Measurements from ENCODE around the gene WDR91. TPM values are rescaled to one million over a fixed set of nuclear protein-coding genes. Genes with fewer than 3 reads are reported as not detected.
A peak's percentile ranks its signal among the peaks of the same experiment; 100 is the strongest.

Gene WDR91
- total and polyA plus RNA-seq, 8 donors = 6.3 to 79.4 (median 15.5) TPM

DNA sequence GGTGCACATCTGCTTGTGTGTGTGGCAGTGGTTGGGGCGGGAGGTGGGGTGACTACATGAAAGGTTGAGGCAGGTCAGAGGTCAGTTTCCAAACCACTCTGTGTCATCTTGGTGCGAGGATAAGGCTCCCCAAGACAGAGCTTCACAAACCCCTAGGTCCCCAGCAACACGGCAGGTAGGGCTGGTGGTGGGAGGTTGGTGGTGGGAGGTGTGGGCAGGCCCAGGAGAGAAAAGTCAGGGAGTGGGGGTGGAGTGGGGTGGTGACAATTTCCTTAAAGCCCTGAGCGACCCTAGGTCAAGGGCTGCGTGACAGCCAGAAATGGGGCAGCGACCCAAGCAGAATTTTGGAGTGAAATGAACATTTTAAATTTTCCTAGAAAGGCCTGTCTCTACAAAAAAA is 20.8 kb upstream of the WDR91 start:
- intact Hi-C loops (cut with DNase I; ENCODE audit: low total_unique reads) = no loop called here

DNA sequence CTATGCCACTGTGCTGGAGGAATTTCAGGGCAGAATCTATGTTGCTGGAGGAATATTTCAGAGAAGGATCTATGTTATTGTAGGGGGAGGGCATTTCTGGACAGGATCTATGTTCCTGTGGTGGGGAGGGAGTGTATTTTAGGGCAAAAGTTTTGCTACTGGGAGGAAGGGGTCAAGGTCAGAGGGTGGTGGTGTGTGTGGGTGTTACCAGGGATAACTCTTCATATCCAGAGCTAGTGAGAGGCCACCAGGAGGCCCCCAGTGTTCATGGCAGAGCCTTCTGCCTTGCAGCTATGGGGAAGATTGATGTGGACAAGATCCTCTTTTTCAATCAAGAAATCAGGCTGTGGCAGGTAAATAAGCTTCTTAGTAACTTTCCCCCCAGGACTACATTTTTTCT is 20.4 kb upstream of the WDR91 start:
- no peak for DNase-seq
- H3K4me3 ChIP-seq = no peak overlapping the region
- H3K9me3 ChIP-seq = no peaks in the 10 kb centered on the region
- intact Hi-C loops (cut with DNase I; ENCODE audit: low total_unique reads) = no loop called here
- no peaks in the 10 kb centered on the region for H3K36me3 ChIP-seq
- H3K27me3 ChIP-seq = no peaks in the 10 kb centered on the region
- no peak overlapping the region for H3K27ac ChIP-seq
- H3K4me1 ChIP-seq = no peaks in the 10 kb centered on the region
- no peak for TF ChIP-seq POLR2A (IDR thresholded peaks at IDR 0.05)
- no peak for TF ChIP-seq EP300 (IDR thresholded peaks at IDR 0.05)
- TF ChIP-seq, protein P1, sequence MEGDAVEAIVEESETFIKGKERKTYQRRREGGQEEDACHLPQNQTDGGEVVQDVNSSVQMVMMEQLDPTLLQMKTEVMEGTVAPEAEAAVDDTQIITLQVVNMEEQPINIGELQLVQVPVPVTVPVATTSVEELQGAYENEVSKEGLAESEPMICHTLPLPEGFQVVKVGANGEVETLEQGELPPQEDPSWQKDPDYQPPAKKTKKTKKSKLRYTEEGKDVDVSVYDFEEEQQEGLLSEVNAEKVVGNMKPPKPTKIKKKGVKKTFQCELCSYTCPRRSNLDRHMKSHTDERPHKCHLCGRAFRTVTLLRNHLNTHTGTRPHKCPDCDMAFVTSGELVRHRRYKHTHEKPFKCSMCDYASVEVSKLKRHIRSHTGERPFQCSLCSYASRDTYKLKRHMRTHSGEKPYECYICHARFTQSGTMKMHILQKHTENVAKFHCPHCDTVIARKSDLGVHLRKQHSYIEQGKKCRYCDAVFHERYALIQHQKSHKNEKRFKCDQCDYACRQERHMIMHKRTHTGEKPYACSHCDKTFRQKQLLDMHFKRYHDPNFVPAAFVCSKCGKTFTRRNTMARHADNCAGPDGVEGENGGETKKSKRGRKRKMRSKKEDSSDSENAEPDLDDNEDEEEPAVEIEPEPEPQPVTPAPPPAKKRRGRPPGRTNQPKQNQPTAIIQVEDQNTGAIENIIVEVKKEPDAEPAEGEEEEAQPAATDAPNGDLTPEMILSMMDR (IDR thresholded peaks at IDR 0.05) = no peak
- TF ChIP-seq POLR2AphosphoS5 (IDR thresholded peaks at IDR 0.05) = no peak

More for the DNA sequence above, 20.8 kb upstream of the WDR91 start:
- Histone ChIP-seq H3K4me3 (no peak overlapping the region), H3K9me3 (no peaks in the 10 kb centered on the region), H3K4me1 (no peaks in the 10 kb centered on the region), H3K27ac (no peak overlapping the region), H3K36me3 (no peaks in the 10 kb centered on the region), H3K27me3 (no peaks in the 10 kb centered on the region)
- DNase-seq = no peak
- TF ChIP-seq POLR2AphosphoS5 (IDR thresholded peaks at IDR 0.05) = no peak
- 92 to 98% (median 95%) methylated on average over 6 of the region's 6 CpGs for WGBS, 5 donors

DNA sequence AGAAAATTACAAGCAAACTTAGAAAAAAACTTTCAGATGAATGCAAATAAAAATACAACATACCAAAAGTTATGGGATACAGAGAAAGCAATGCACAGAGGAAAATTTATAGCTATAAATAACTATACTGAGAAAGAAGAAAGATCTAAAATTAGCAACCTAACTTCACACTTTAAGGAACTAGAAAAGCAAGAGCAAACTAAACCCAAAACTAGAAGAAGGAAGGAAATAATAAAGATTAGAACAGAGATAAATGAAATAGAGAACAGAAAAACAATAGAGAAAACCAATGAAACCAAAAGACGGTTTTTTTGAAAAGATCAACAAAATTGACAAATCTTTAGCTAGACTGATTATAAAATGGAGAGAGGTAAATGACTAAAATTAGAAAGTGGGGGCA is 12.7 kb upstream of the WDR91 start:
- no peaks in the 10 kb centered on the region for H3K4me1 ChIP-seq
- no peaks in the 10 kb centered on the region for H3K36me3 ChIP-seq
- WGBS, 5 donors = 30 to 68% (median 60%) methylated on average over 1 of the region's 1 CpG
- H3K27ac ChIP-seq = no peak overlapping the region
- H3K9me3 ChIP-seq = no peaks in the 10 kb centered on the region
- no peak for DNase-seq
- H3K4me3 ChIP-seq = no peak overlapping the region
- no peak for TF ChIP-seq EP300 (IDR thresholded peaks at IDR 0.05)
- TF ChIP-seq POLR2A (IDR thresholded peaks at IDR 0.05) = no peak
- TF ChIP-seq POLR2AphosphoS5 (IDR thresholded peaks at IDR 0.05) = no peak
- no peaks in the 10 kb centered on the region for H3K27me3 ChIP-seq
- intact Hi-C loops (cut with DNase I; ENCODE audit: low total_unique reads) = no loop called here

DNA sequence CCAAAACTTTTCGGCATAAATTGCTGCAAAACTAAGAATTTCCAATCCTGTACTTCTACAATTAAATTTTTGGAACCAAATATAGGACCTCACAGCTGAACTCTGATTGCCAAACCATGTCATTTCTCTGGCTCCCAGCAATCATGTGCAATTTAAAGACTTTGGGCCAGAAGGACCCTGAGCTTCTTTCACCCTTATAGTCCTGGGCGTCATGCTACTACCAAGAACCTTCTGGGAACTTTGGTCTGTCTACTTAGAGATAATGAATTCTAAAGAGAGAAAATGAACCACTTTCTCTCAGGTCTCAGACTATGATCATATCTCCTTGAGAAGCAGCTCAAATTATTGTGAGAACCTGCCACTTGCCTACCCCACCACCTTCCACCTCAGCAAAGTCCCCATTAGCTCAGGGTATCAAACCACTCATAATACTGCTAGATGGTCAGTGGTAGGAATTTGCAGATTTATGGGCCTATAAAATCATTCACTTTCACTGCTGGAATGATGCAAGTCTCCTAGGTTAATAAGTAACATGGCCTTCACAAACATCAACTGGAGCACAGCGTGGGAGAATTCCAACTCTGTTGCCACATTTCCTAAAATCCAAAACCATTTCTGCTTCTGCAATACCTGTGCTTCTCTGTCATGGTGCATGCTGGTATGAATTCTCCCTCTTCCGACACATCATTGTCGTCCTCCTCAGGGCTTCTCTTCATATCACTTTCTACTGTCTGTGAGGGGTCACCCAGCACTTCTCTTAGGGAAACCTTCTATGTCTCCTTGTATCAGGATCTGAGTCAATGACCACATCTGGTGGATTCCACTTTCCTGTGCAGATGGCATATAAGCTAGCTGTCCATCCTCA is 6.6 kb upstream of the WDR91 start:
- no peaks in the 10 kb centered on the region for H3K27me3 ChIP-seq
- WGBS, 5 donors = 57 to 82% (median 65%) methylated on average over 5 of the region's 5 CpGs
- TF ChIP-seq EP300 (IDR thresholded peaks at IDR 0.05) (no peak), POLR2A (IDR thresholded peaks at IDR 0.05) (no peak), POLR2AphosphoS5 (IDR thresholded peaks at IDR 0.05) (no peak)
- TF ChIP-seq, protein P1 (IDR thresholded peaks at IDR 0.05) = no peak
- no peaks in the 10 kb centered on the region for H3K36me3 ChIP-seq
- intact Hi-C loops (cut with DNase I; ENCODE audit: low total_unique reads) = no loop called here
- peak in 1 of 2 donors; percentile 61 for DNase-seq
- peaks cover 0 to 6% (median 2%) of the 10 kb centered on the region in 4 donors for H3K4me1 ChIP-seq
- no peaks in the 10 kb centered on the region for H3K9me3 ChIP-seq
- H3K4me3 ChIP-seq = no peak overlapping the region
- no peak overlapping the region for H3K27ac ChIP-seq

DNA sequence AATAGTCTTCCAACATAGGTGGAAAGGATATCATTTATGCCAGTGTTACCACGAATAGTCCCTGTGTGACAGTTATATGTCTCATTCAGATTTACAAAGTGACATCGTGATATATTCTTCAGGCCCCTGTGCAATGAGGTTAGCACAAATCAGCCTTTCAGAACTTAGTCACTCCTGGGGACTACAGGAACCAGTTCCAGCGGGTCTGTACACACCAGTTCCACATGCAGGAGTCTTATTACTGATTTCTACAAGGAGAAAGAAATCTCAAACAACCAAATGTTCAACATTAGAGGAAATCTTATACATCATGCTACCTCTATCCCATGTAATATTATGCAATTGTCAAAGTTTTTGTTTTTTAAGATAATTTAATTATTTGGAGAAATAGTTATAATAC is 4.4 kb upstream of the WDR91 start:
- no peaks in the 10 kb centered on the region for H3K36me3 ChIP-seq
- WGBS, 5 donors = 77 to 85% (median 82%) methylated on average over 3 of the region's 3 CpGs
- peaks cover under 1 to 11% (median 7%) of the 10 kb centered on the region in 4 donors for H3K4me1 ChIP-seq
- no peak overlapping the region for H3K4me3 ChIP-seq
- H3K27ac ChIP-seq = no peak overlapping the region
- no peaks in the 10 kb centered on the region for H3K27me3 ChIP-seq
- no peak for DNase-seq
- TF ChIP-seq POLR2A (IDR thresholded peaks at IDR 0.05) (no peak), EP300 (IDR thresholded peaks at IDR 0.05) (no peak), POLR2AphosphoS5 (IDR thresholded peaks at IDR 0.05) (no peak)
- TF ChIP-seq, protein P1 (IDR thresholded peaks at IDR 0.05) = no peak
- intact Hi-C loops (cut with DNase I; ENCODE audit: low total_unique reads) = no loop called here
- no peaks in the 10 kb centered on the region for H3K9me3 ChIP-seq
